Naive B cell (primary cell): Measurements from ENCODE around the gene MOK. TPM values are rescaled to one million over a fixed set of nuclear protein-coding genes. Genes with fewer than 3 reads are reported as not detected.
"Not testable (repeated sequence)": the region's sequence is repeated elsewhere in the genome, so short reads cannot be mapped to it uniquely, and the experiment has no call there.

ENCODE experiments used
- ATAC-seq, 2 donors: fragments of 150-1000 bp; cut with Tn5 transposase; 2 replicates each; pipeline ENCODE4 v1.10.0; 2021; ENCODE audit warnings: low read depth in 2 of 2, mild to moderate bottlenecking in 2 of 2, moderate library complexity in 2 of 2
- DNase-seq: peaks from one replicate; pipeline ENCODE4 v3.0.0; 2022
- H3K27ac Mint-ChIP-seq, 6 donors: one replicate each; pipeline ENCODE4 v1.8.0; 2020 to 2022; ENCODE audit warnings: mild to moderate bottlenecking in 6 of 6, mixed read lengths in 6 of 6, moderate library complexity in 5 of 6, inconsistent platforms in 2 of 6
- H3K27me3 Mint-ChIP-seq, 3 donors: one replicate each; pipeline ENCODE4 v1.8.0; 2021 to 2022; ENCODE audit warnings: mixed read lengths in 3 of 3, mild to moderate bottlenecking in 1 of 3
- H3K36me3 Mint-ChIP-seq, 2 donors: one replicate each; pipeline ENCODE4 v1.8.0; 2020 to 2022; ENCODE audit warnings: mixed read lengths in 2 of 2, inconsistent platforms in 1 of 2, mild to moderate bottlenecking in 1 of 2
- H3K4me1 Mint-ChIP-seq, 3 donors: one replicate each; pipeline ENCODE4 v1.8.0; 2020 to 2022; ENCODE audit warnings: mixed read lengths in 3 of 3, inconsistent platforms in 1 of 3, mild to moderate bottlenecking in 1 of 3, moderate library complexity in 1 of 3
- H3K4me3 Mint-ChIP-seq, 8 donors: one replicate each; pipeline ENCODE4 v1.8.0; 2020 to 2022; ENCODE audit warnings: mild to moderate bottlenecking in 8 of 8, mixed read lengths in 8 of 8, moderate library complexity in 8 of 8, inconsistent platforms in 2 of 8
- H3K9me3 Mint-ChIP-seq, 7 donors: one replicate each; pipeline ENCODE4 v1.8.0; 2020 to 2022; ENCODE audit warnings: mixed read lengths in 7 of 7, mild to moderate bottlenecking in 5 of 7, inconsistent platforms in 2 of 7, moderate library complexity in 1 of 7
- polyA plus RNA-seq, 6 donors: library from polyadenylated mRNA; unstranded; fragments of 300-500 nt; fragmentation: Illumina TruSeq; gene quantifications; one replicate each; pipeline ENCODE4 v1.2.3, GENCODE V29; 2021; ENCODE audit warnings: low read depth in 6 of 6

Gene MOK
- polyA plus RNA-seq, 6 donors from 2014 or later = 0.64 to 2.0 (median 1.2) TPM; not detected in 1

DNA sequence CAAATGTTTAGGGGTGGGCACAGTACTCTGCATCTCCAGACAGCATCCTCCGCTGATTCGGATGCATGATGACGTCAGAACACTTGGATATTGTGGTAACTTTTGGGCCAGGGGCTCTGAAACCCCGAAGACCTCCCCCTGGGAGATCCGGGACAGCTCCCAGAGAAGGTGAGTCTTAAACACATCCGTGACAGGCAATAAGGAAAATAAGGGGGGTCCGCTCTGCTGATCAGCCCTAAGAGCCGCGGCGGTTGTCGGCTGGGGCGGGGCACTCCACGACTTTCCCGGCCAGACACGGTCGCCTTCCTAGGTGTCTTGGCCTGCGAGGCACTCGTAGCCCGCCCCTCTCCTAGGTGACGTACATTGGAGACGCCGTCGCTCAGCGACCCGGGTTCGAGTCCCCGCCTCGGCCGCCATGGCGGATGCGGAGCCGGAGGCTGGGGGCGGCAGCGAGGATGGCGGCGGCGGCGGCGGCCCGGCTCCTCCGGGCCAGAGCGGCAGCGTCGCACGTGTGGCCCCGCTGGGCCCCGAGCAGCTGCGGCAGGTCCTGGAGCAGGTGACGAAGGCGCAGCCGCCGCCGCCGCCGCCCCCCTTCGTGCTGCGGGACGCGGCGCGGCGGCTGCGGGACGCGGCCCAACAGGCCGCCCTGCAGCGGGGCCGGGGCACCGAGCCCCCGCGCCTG lies 14.5 kb upstream of the MOK start, which contains the start of gene ZNF839:
ZNF839 (plus strand) TSS at position 396 of the 682 bp plus-strand sequence; CDS start at position 416, 20 bp downstream.
- H3K27ac Mint-ChIP-seq = peak within 1 kb of the TSS; percentile 98 to 100 (median 99)
- ATAC-seq = peak; percentile 73 to 74
- H3K27me3 Mint-ChIP-seq = peaks cover 0 to 4% (median 0%) of the 10 kb centered on the region in 3 donors
- peaks cover 0 to 5% (median 0%) of the 10 kb centered on the region in 7 donors for H3K9me3 Mint-ChIP-seq
- H3K4me3 Mint-ChIP-seq = peak within 1 kb of the TSS; percentile 94 to 99 (median 98)
- DNase-seq = peak; percentile 93
- peaks cover 41 to 71% (median 65%) of the 10 kb centered on the region in 3 donors for H3K4me1 Mint-ChIP-seq
- no peaks in the 10 kb centered on the region for H3K36me3 Mint-ChIP-seq

- H3K27ac Mint-ChIP-seq = peak overlapping the region; percentile 98 to 100 (median 99)
- H3K4me3 Mint-ChIP-seq = peak overlapping the region; percentile 94 to 99 (median 98)
- no peak for ATAC-seq
Observed at GRCh38 chr14:102318781-102319276, 13.9 kb upstream of the MOK start.

DNA sequence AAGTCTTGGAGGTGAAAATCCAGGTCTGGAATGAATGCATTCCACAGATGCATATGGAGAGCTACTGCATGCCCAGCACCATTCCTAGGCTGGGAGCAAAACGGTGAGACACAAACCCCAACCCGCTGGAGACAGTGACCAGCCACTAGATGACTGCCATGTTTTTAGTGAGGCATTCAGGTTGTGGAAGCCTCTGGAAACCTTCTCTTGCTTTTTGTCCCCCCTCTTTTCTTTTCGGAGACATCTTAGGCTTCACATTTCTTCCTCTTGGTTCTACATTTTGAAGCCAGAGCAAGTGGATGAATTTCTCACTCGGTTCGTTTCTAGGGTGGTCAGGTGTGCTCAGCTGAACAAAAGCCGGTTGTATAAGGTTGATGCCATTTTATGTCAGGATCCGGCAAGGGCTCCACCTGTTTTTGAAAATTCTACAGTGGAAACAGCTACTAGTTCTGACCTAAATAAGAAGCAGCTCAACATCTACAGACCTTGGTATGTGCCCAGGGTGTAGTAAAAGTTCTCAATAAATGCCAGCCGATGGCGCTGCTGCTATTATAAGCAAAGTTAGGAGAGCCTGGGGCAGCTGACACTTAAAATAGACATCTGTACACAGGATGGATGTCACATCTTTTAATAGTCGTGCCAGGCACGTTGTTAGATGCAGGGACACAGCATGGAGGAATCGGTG lies 12.7 kb upstream of the MOK start:
- Mint-ChIP-seq H3K4me1 (peaks cover 41 to 73% (median 65%) of the 10 kb centered on the region in 3 donors), H3K36me3 (no peaks in the 10 kb centered on the region), H3K27ac (peak overlapping the region; percentile 93 to 100 (median 99)), H3K27me3 (peaks cover 0 to 4% (median 0%) of the 10 kb centered on the region in 3 donors), H3K9me3 (peaks cover 0 to 5% (median 0%) of the 10 kb centered on the region in 7 donors), H3K4me3 (peak overlapping the region; percentile 94 to 99 (median 97))
- no peak for ATAC-seq
- DNase-seq = no peak

More at GRCh38 chr14:102318781-102319276, 13.9 kb upstream of the MOK start:
- DNase-seq = no peak
- H3K9me3 Mint-ChIP-seq = peaks cover 0 to 5% (median 0%) of the 10 kb centered on the region in 7 donors
- H3K27me3 Mint-ChIP-seq = peaks cover 0 to 4% (median 0%) of the 10 kb centered on the region in 3 donors
- no peaks in the 10 kb centered on the region for H3K36me3 Mint-ChIP-seq
- peaks cover 44 to 78% (median 72%) of the 10 kb centered on the region in 3 donors for H3K4me1 Mint-ChIP-seq

DNA sequence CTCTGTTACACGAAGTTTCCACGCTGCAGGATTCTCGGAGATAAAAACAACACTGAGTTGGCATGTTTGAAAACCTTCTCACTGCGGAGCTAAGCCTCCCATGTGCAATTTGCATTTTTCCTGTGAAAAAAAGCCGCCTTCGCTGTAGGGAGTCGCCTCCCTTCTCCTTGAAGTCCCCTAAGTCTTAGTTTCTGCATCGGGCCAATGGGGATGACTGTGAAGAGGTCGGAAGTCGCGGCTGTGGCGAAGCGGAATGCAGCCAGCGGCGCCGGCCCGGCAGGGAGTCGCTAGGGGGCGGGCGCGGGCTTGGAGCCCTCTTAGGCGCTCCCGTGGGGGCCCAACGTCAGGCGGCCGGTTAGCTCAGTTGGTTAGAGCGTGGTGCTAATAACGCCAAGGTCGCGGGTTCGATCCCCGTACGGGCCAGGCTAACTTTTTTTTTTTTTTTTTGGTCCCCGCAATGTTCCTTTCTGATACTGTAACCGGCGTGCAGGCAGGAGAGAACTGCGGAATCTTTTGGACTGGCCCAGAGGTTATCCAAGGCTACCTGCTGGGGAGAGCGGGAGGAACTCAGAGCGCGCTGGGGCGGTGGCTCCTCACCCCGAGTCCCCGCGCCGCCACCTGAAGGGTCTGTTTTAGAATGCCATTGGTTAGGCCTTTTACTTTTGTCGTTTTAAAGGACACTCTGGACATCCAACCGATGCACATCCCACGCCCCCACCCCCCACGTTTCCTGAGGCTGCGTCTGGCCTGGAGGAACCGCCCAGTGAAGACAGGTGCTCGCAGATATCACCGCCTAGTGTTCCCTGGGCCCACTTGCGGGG lies 12.0 kb upstream of the MOK start:
- Mint-ChIP-seq H3K27me3 (peaks cover 0 to 4% (median 0%) of the 10 kb centered on the region in 3 donors), H3K4me3 (peak overlapping the region; percentile 94 to 99 (median 96)), H3K9me3 (peaks cover 0 to 5% (median 0%) of the 10 kb centered on the region in 7 donors), H3K27ac (peak overlapping the region; percentile 93 to 100 (median 99)), H3K4me1 (peaks cover 41 to 65% (median 62%) of the 10 kb centered on the region in 3 donors), H3K36me3 (no peaks in the 10 kb centered on the region)
- peak; percentile 58 to 61 for ATAC-seq
- peak; percentile 97 for DNase-seq

GRCh38 chr14:102316338-102316742 lies 11.4 kb upstream of the MOK start:
- peaks cover 0 to 4% (median 0%) of the 10 kb centered on the region in 3 donors for H3K27me3 Mint-ChIP-seq

DNA sequence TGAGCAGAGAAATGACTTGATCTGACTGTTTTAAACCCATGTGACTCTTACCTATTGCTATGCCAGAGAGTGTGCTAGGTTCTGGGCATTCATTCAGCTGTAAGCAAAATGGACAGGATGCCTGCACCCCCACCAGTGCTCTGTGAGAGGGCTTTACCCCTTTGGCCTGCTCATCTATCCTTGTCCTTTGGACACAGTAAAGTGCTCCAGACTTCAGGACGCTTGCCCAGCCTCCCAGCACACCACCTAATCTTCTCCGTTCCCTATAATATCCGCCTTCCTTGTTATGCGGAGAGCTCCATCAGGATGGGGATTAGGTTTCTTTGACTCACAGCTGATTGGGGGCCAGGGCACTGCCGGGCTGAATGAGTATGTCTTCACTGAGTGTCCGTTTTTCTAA lies 10.2 kb upstream of the MOK start:
- H3K36me3 Mint-ChIP-seq = no peaks in the 10 kb centered on the region
- peaks cover 31 to 56% (median 48%) of the 10 kb centered on the region in 3 donors for H3K4me1 Mint-ChIP-seq
- peaks cover 0 to 4% (median 0%) of the 10 kb centered on the region in 3 donors for H3K27me3 Mint-ChIP-seq
- DNase-seq (no peak), ATAC-seq (no peak)
- peak overlapping the region in 2 of 6 donors; percentile 27 to 92 for H3K27ac Mint-ChIP-seq
- H3K9me3 Mint-ChIP-seq = peaks cover 0 to 5% (median 0%) of the 10 kb centered on the region in 7 donors
- peak overlapping the region in 7 of 8 donors; percentile 87 to 99 (median 94) for H3K4me3 Mint-ChIP-seq

More at GRCh38 chr14:102316338-102316742, 11.4 kb upstream of the MOK start:
- peak overlapping the region; percentile 94 to 99 (median 96) for H3K4me3 Mint-ChIP-seq
- no peak for ATAC-seq
- peaks cover 35 to 62% (median 60%) of the 10 kb centered on the region in 3 donors for H3K4me1 Mint-ChIP-seq
- H3K36me3 Mint-ChIP-seq = no peaks in the 10 kb centered on the region
- no peak for DNase-seq
- peak overlapping the region; percentile 93 to 100 (median 99) for H3K27ac Mint-ChIP-seq
- peaks cover 0 to 5% (median 0%) of the 10 kb centered on the region in 7 donors for H3K9me3 Mint-ChIP-seq

GRCh38 chr14:102314242-102315011 lies 9.5 kb upstream of the MOK start:
- peak overlapping the region; percentile 54 to 92 (median 76) for H3K27ac Mint-ChIP-seq
- H3K36me3 Mint-ChIP-seq = no peaks in the 10 kb centered on the region
- DNase-seq = peak; percentile 80
- peak overlapping the region; percentile 87 to 99 (median 94) for H3K4me3 Mint-ChIP-seq
- H3K4me1 Mint-ChIP-seq = peaks cover 29 to 53% (median 46%) of the 10 kb centered on the region in 3 donors
- H3K27me3 Mint-ChIP-seq = peaks cover 0 to 4% (median 0%) of the 10 kb centered on the region in 3 donors
- ATAC-seq = peak; percentile 68 to 72
- peaks cover 0 to 5% (median 0%) of the 10 kb centered on the region in 7 donors for H3K9me3 Mint-ChIP-seq

DNA sequence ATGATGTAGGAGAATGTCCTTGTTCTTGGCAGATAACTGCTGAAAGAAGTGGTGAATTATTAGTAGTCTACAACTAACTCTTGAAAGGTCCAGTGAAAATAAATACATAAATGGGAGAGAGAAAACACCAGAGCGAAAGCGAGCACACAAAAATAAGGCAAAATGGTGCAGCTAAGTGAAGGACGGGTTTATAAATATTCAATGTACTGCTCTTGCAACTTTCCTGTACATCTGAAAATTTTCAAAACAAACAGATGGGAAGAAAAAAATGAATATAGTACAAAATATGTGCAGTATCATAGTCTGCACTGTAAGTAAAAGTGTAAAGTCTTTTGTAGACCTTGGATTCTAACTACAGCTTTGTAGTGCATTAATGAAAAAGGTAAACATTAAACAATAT lies 1.3 kb downstream of the MOK start:
- H3K4me3 Mint-ChIP-seq = peak overlapping the region in 6 of 8 donors; percentile 4 to 97 (median 70)
- H3K9me3 Mint-ChIP-seq = peaks cover 0 to under 1% (median 0%) of the 10 kb centered on the region in 7 donors
- peak overlapping the region in 1 of 6 donors; percentile 78 for H3K27ac Mint-ChIP-seq
- H3K27me3 Mint-ChIP-seq = peaks cover 0 to 10% (median 0%) of the 10 kb centered on the region in 3 donors
- no peaks in the 10 kb centered on the region for H3K36me3 Mint-ChIP-seq
- ATAC-seq (no peak), DNase-seq (no peak)
- peaks cover 6 to 10% (median 7%) of the 10 kb centered on the region in 3 donors for H3K4me1 Mint-ChIP-seq

- ATAC-seq, H3K27ac Mint-ChIP-seq, H3K27me3 Mint-ChIP-seq, H3K4me1 Mint-ChIP-seq, H3K4me3 Mint-ChIP-seq, H3K36me3 Mint-ChIP-seq, DNase-seq, H3K9me3 Mint-ChIP-seq: not testable (repeated sequence)
Observed at GRCh38 chr14:102298303-102299070, 6.5 kb downstream of the MOK start.

DNA sequence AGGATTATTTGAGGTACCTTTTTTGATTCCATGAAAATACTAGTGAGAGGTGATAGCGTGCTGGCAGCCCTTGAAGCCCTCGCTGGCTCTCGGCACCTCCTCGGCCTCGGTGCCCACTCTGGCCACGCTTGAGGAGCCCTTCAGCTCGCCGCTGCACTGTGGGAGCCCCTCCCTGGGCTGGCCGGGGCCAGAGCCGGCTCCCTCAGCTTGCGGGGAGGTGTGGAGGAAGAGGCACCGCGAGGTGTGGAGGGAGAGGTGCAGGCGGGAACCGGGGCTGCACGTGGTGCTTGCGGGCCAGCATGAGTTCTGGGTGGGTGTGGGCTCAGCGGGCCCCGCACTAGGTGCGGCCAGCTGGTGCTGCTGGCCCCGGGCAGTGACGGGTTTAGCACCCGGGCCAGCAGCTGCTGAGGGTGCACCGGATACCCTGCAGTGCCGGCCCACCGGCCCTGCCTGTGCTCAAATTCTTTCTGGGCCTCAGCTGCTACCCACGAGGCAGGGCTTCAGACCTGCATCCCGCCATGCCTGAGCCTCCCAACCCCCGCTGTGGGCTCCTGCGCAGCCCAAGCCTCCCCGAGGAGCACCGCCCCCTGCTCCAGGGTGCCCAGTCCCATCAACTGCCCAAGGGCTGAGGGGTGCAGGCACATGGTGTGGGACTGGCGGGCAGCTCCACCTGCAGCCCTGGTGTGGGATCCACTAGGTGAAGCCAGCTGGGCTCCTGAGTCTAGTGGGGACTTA lies 7.4 kb downstream of the MOK start:
- no peak overlapping the region for H3K4me3 Mint-ChIP-seq
- no peak overlapping the region for H3K27ac Mint-ChIP-seq
- DNase-seq (no peak), ATAC-seq (no peak)
- no peaks in the 10 kb centered on the region for H3K36me3 Mint-ChIP-seq
- H3K4me1 Mint-ChIP-seq = no peaks in the 10 kb centered on the region
- H3K9me3 Mint-ChIP-seq = peaks cover 0 to 5% (median 0%) of the 10 kb centered on the region in 7 donors
- no peaks in the 10 kb centered on the region for H3K27me3 Mint-ChIP-seq

GRCh38 chr14:102295270-102295669 lies 9.7 kb downstream of the MOK start:
- no peaks in the 10 kb centered on the region for H3K36me3 Mint-ChIP-seq
- DNase-seq = no peak
- peak overlapping the region in 2 of 6 donors; percentile 20 to 67 for H3K27ac Mint-ChIP-seq

More at GRCh38 chr14:102295270-102295669, 9.7 kb downstream of the MOK start:
- ATAC-seq = no peak
- no peaks in the 10 kb centered on the region for H3K27me3 Mint-ChIP-seq
- H3K4me1 Mint-ChIP-seq = no peaks in the 10 kb centered on the region
- H3K4me3 Mint-ChIP-seq = no peak overlapping the region
- H3K9me3 Mint-ChIP-seq = peaks cover 0 to 5% (median 0%) of the 10 kb centered on the region in 7 donors
